ENCODE results near the gene MCOLN2.

MCOLN2 gene

DNA sequence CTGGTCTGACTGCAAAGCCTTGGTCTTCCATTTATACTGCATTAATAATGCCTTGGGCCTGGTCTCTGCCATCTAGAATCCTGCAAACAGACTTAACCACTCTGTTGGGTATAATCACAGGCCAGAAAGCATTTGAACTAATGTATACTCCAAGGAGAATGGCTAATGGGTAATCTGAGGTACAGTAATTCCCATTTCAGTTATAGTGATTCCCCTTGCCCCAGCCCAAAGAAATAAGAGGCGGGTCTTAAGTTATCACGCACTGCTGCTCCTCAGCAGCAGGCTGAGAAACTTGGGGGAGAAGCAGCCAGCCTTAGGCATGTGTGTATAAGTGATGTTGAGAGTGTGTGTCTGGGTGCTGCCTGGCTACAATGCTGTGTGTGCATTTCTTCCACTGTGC, 106.3 kb downstream of the MCOLN2 start:
- no peak for DNase-seq

DNA sequence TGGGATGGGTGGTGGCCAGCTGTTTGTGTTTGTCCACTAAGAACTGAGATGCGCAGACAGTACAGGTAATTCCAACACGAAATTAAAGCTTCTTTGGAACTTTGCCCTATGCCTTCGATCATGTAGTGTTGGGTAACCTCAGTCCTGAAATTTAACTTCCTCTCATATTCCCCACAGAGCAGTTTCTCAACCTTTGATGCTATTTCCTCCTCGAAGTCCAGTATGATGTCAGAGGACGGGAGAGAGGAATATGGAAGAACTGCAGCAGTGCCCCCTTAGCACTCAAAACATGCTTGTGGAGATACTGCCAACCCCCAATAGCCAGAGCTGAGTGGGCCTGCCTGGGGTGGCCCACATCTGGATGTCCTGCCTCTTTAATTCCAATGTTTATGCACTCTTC, 107.5 kb downstream of the MCOLN2 start:
- no peak for DNase-seq

DNA sequence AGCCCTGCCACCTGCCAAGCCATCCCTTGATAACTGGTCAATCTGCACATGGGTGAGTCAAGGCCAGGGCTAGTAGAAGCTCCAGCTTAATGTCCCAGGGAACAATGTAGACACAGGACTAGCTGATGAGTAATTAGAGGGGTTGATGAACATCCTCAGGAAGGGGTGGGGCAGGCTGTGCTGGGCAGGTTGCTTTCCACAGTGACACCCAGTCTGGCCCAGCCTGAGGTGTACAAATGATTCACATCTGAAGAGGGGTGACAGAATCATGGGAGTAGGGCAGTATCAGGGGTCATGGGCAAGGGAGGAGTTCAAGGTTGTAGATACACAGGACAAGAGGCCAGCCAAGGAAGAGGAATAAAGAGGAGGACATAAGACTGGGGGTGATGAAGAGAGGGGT, 108.2 kb downstream of the MCOLN2 start:
- DNase-seq = no peak

DNA sequence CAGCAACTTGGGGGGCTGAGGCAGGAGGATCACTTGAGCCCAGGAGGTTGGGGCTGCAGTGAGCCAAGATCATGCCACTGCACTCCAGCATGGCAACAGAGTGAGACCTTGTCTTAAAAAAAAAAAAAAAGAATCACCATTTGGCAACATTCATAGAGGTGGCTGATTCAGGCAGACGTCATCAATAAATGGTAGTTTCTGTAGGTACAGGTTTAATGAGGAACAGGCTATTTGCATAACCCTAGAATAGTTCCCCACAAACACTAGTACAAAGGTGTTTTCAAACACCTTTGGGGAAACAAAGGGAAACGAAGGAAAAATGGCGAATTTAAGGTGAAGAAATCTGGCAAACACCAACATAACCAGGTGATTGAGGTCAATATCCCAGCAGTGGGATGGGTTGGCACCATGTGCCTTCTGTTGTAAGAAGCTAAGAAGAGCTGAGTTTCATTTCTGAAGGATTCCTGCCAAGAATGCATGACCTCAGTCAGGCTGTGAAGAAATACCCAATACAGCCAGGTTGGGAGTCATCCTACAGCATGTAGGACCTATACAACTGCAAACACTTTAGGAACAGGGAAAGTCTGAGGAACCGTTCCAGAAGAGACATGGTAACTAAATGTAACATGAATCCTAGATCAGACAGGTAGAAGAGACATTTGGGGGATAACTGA, 109.5 kb downstream of the MCOLN2 start:
- DNase-seq = no peak

DNA sequence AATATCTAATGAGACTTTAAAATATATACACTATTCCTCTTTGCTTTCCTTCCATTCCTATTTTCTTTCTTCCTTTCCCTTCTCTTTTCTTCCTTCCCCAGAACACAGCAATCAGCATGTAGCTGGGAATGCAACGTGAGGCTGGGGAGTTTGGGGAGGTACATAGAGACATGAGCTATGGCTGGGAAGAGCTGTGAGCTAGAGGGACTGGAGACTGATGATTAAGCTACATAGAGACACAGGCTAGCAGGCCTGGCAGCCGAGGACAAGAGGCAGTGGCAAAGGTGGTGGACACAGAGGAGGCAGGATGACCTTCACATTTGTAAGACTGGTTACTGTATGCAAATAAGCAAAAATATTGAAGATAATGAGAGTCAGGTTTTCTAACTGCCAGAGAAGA, 111.4 kb downstream of the MCOLN2 start:
- DNase-seq = no peak

DNA sequence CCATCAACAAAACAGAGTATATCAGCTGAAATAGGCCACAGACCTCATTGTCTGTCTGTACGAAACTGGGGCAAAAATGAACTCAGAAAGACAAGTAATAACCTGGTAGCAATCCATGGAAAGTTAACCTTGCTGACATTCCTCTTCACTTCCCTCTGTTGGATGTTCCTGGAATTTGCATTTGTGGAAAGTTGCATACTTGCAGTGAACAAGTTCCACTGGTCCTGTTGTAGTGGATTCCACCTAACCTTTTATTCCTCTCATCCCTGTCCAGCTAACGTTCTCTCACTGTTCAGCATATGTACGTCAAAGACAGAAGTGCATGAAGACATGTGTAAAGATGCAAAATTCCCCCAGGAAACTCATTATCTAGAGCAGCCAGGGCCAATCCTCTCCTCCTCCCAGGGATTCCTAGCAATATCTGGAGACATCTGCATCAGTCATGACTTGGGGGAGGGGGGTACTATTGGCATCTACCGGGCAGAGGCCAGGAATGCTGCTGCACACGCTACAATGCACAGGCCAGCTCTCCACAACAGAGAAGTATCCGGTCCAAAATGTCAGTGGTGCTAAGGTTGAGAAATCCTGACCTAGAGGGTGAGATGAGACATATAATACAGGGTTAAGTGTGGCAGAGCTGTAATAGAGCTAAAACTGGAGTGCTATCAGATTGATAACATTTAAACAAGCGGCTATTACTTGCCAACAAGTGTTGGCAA, 112.1 kb downstream of the MCOLN2 start:
- DNase-seq = no peak

DNA sequence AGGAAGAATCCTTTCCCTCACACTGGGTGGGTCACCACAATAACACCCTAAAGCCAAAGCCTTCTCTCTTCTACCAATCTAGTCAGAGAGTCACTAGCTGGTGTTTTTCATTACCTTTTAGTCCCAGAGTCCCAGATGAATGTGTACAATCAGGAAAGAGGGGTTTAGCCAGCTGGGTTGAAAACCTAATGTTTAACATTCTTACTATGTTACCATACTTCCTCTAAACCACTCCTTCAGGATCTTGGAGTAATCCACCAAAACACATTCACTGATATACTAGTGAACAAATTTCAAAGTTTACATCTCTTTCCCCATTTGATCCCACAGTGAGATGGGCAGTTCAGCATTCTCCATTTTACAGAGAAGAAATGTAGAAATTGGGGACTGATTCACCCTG, 113.6 kb downstream of the MCOLN2 start:
- no peak for DNase-seq

DNA sequence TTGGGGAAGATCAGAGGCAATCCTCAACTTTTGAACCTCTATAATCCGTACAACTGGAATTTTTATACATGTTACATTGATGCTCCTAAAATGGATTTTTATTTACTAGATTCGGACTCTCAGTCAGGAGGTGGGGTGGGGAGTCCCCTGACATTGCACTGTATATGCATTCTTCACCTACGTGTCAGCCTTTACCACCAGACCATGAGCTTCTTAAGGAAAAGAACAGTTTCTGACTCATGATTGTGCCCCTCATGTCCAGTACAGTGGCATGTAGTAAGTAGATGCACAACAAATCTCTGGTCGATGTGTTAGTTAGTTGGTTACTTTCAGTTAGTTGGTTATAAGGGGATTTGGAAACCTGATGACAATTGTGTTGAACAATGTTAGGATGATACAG, 119.3 kb downstream of the MCOLN2 start:
- no peak for DNase-seq

DNA sequence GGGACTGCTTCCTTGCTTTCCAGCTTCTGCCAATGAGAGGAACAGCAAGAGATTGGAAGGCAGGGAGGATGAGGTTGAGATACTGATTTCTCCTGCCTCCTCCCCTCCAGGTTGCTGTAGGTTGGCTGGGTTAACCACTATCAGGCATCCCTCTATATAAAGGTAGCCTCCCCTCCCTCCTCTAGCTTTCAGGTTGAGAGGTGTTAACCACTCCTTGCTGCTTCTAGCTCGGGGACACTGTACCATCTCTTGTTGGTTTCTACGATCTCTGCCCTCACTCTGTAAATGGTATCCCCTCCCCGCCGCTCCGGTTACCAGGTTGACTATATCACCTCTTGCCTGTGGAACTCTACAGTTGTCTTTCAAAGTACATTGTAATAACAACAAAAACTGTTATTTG, 120.6 kb downstream of the MCOLN2 start:
- no peak for DNase-seq
